HG03097 (cell line): Measurements from ENCODE around the gene NKX1-2.
A peak's percentile ranks its signal among the peaks of the same experiment; 100 is the strongest.

Source experiments
- ATAC-seq: cut with Tn5 transposase; IDR thresholded peaks from one replicate; pipeline ENCODE4 v1.9.1; 2021; ENCODE audit not compliant: unreplicated experiment, low FRiP score

NKX1-2 gene

GRCh38 chr10:124418726-124419501 lies 30.9 kb downstream of the NKX1-2 start, which contains the start of gene OAT:
Gene OAT, minus strand, starts transcription at chr10:124418923. Its CDS starts 6,752 bp downstream, at chr10:124412171.
- ATAC-seq, result peak; percentile 88

DNA sequence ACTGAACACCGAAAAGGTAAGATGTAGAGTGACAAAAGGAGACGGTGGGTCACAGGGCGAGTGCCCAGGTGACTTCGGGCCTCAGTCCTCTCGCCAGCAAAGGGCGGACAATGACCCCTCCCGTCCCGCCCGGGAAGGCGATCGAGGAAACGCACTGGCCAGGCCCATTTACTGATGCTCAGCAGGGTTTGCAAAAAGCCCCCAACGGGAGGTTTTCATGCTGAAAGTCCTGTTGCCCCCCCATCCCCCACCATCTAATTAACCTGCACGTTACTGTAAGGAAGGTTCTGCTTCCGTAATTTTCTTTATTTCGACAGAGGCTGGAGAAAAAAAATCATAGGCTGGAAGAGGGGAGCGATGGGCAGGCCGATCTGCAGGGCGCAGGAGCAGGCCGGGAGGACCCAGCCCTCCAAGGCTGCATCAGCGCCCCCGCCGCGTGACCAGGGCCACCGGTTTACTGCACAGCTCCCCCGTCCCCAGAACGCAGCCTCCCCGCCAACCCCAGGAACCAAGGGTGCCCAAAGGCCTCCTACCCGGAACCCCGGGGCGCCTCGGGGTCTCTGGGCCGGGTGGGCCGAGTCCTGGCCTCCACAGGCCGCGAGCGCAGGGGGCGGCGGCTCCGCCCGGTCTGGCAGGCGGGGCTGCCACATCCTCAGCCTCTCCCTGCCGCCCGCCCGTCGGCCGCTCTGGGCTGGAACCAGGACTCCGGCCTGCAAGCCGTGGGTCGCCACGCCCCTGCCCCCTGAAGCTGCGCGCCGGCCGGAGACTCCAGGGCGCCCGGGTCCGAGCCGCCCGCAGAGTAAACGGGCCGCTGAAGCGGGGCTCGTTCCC lies 31.7 kb downstream of the NKX1-2 start:
- peak; percentile 17 for ATAC-seq

DNA sequence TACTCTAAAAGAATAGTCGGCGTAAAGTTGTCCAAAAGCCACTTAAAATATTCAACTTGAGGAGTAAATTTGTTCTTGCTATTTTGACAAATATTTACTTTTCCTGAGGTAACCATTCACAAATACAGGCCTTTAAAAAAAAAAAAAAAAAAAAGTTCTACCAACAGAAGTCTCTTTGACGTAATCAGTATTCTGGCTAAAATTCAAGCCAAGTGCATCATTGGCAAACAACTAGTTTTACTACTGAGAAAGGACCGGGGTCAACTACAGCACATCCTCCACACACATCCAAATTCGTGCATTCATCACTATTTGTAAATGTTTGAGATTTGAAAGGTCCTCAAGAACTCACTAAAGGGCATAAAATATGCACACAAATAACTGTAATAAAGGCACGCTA lies 33.1 kb downstream of the NKX1-2 start:
- no peak for ATAC-seq

- no peak for ATAC-seq
Measured at GRCh38 chr10:124415210-124415609, 34.6 kb downstream of the NKX1-2 start.

- ATAC-seq, result no peak
Measured at GRCh38 chr10:124414076-124414475, 35.8 kb downstream of the NKX1-2 start.

- ATAC-seq, result no peak
Measured at GRCh38 chr10:124409696-124410095, 40.1 kb downstream of the NKX1-2 start.

- no peak for ATAC-seq
Measured at GRCh38 chr10:124408357-124408756, 41.5 kb downstream of the NKX1-2 start.

GRCh38 chr10:124407456-124407855 lies 42.4 kb downstream of the NKX1-2 start:
- no peak for ATAC-seq

GRCh38 chr10:124403548-124403947 lies 46.3 kb downstream of the NKX1-2 start:
- ATAC-seq, result peak; percentile 76

- no peak for ATAC-seq
Measured at GRCh38 chr10:124402273-124402672, 47.6 kb downstream of the NKX1-2 start.

DNA sequence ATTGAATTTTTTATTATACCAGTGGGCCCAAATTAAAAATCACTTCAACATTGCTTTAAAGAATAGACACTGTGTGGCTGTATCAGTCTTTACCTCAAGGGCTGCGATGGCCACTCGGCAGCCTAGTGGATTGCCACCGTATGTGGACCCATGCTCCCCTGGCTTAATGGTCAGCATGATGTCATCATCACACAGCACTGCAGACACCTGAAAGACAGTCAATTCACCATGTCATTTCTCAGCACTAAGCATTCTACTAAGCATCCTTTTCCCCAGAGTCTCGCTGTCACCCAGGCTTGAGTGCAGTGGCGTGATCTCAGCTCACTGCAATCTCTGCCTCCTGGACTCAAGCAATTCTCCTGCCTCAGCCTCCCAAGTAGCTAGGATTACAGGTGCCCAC lies 48.2 kb downstream of the NKX1-2 start:
- no peak for ATAC-seq
